ENCODE data around the gene PLXND1.

PLXND1 gene

GRCh38 chr3:129577925-129578786 lies 28.3 kb downstream of the PLXND1 start:
- Histone ChIP-seq H3K9me3 (ENCODE audit: insufficient read depth, low read depth, low read length) (no peaks in the 10 kb centered on the region), H3K27me3 (ENCODE audit: insufficient read depth, low read length, poor library complexity, severe bottlenecking) (no peaks in the 10 kb centered on the region), H3K36me3 (ENCODE audit: insufficient read depth, low read length) (peaks cover 63% of the 10 kb centered on the region; the same call in 1 of the 2 replicates), H3F3A (ENCODE audit: low read depth) (no peaks in the 10 kb centered on the region), H2AFZ (ENCODE audit: low read length) (no peak overlapping the region), H4K20me1 (ENCODE audit: insufficient read depth, low read length, poor library complexity, severe bottlenecking) (no peaks in the 10 kb centered on the region), H3K79me2 (ENCODE audit: insufficient read depth, low read length) (no peaks in the 10 kb centered on the region), H3K4me3 (ENCODE audit: low read length, poor library complexity, severe bottlenecking) (peak overlapping the region; percentile 32), H3K9me2 (replicated peaks; ENCODE audit: low read depth, low read length) (no peaks in the 10 kb centered on the region), H3K9ac (ENCODE audit: low read depth, low read length, poor library complexity, severe bottlenecking) (peak overlapping the region; percentile 60), H3K4me2 (ENCODE audit: low read depth, low read length, poor library complexity, severe bottlenecking) (peak overlapping the region; percentile 56), H3K4me1 (ENCODE audit: insufficient read depth, low read length, poor library complexity, severe bottlenecking) (peaks cover 32% of the 10 kb centered on the region)
- TF ChIP-seq EZH2phosphoT487 (IDR thresholded peaks at IDR 0.05; ENCODE audit: borderline replicate concordance) (no peak), CTCF (conservative IDR thresholded peaks at IDR 0.05; ENCODE audit: low read length) (no peak)

- peak overlapping the region; percentile 56 for H3K4me2 ChIP-seq (ENCODE audit: low read depth, low read length, poor library complexity, severe bottlenecking)
- peaks cover 32% of the 10 kb centered on the region for H3K4me1 ChIP-seq (ENCODE audit: insufficient read depth, low read length, poor library complexity, severe bottlenecking)
These were observed 29.1 kb downstream of the PLXND1 start for GRCh38 chr3:129577366-129577765.

More at GRCh38 chr3:129577366-129577765, 29.1 kb downstream of the PLXND1 start:
- H3K79me2 ChIP-seq (ENCODE audit: insufficient read depth, low read length) = no peaks in the 10 kb centered on the region
- H3K36me3 ChIP-seq (ENCODE audit: insufficient read depth, low read length) = peaks cover 59% of the 10 kb centered on the region; the same call in 1 of the 2 replicates
- no peaks in the 10 kb centered on the region for H3F3A ChIP-seq (ENCODE audit: low read depth)
- no peaks in the 10 kb centered on the region for H4K20me1 ChIP-seq (ENCODE audit: insufficient read depth, low read length, poor library complexity, severe bottlenecking)
- H3K9ac ChIP-seq (ENCODE audit: low read depth, low read length, poor library complexity, severe bottlenecking) = peak overlapping the region; percentile 60
- H3K9me3 ChIP-seq (ENCODE audit: insufficient read depth, low read depth, low read length) = no peaks in the 10 kb centered on the region
- peak overlapping the region; percentile 32 for H3K4me3 ChIP-seq (ENCODE audit: low read length, poor library complexity, severe bottlenecking)
- H3K27me3 ChIP-seq (ENCODE audit: insufficient read depth, low read length, poor library complexity, severe bottlenecking) = no peaks in the 10 kb centered on the region
- TF ChIP-seq EZH2phosphoT487 (IDR thresholded peaks at IDR 0.05; ENCODE audit: borderline replicate concordance) = no peak
- TF ChIP-seq CTCF (conservative IDR thresholded peaks at IDR 0.05; ENCODE audit: low read length) = no peak
- H3K9me2 ChIP-seq (replicated peaks; ENCODE audit: low read depth, low read length) = no peaks in the 10 kb centered on the region
- no peak overlapping the region for H2AFZ ChIP-seq (ENCODE audit: low read length)
